ENCODE measurements around the gene COG7.

The COG7 gene

GRCh38 chr16:23397464-23397863, 55.5 kb downstream of the COG7 start:
- no peak for TF ChIP-seq EZH2 (optimal IDR thresholded peaks at IDR 0.05; ENCODE audit: low read depth, low read length)
- TF ChIP-seq EZH2phosphoT487 (IDR thresholded peaks at IDR 0.05; ENCODE audit: low read length), result no peak
- no peak for TF ChIP-seq CTCF (IDR thresholded peaks at IDR 0.05; ENCODE audit: low read length)
- no peak overlapping the region for H3K27ac ChIP-seq (ENCODE audit: low read length)
- H3K36me3 ChIP-seq (replicated peaks; ENCODE audit: insufficient read depth, low read length), result no peaks in the 10 kb centered on the region

DNA sequence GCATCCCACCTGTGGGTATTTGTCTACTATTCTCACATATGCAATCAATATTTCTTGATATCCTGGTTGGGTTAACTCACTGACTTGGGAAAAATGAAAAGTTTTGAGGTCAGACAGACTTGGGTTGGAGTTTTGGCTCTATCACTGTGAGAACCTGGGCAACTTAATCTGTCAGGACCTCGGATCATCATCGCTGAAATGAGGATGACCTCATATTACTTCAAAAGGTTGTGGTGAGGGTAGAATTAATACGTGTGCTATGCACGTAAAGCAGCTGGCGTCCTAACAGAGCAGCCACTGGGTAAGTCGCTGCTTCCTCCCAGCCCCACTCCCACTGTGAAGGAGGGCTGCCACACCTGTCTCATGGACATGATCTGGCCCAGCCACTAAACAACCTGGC, 57.3 kb downstream of the COG7 start:
- H3K9me2 ChIP-seq (replicated peaks; ENCODE audit: insufficient read depth, low read length), result no peaks in the 10 kb centered on the region
- no peak overlapping the region for H2AFZ ChIP-seq (ENCODE audit: low read length)
- no peak overlapping the region for H3K4me3 ChIP-seq (ENCODE audit: low read length)
- no peak overlapping the region for H3K4me2 ChIP-seq (ENCODE audit: low read depth, low read length)
- no peaks in the 10 kb centered on the region for H4K20me1 ChIP-seq (ENCODE audit: insufficient read depth, low read length)
- H3K9me3 ChIP-seq (replicated peaks; ENCODE audit: insufficient read depth, low read length), result no peaks in the 10 kb centered on the region
- no peak for DNase-seq
- H3K27me3 ChIP-seq (replicated peaks; ENCODE audit: insufficient read depth, low read length), result no peaks in the 10 kb centered on the region
- H3K9ac ChIP-seq (ENCODE audit: low read length), result no peak overlapping the region
- no peak for TF ChIP-seq EZH2 (optimal IDR thresholded peaks at IDR 0.05; ENCODE audit: low read depth, low read length)
- no peak for TF ChIP-seq CTCF (IDR thresholded peaks at IDR 0.05; ENCODE audit: low read length)
- TF ChIP-seq EZH2phosphoT487 (IDR thresholded peaks at IDR 0.05; ENCODE audit: low read length), result no peak
- peaks cover 12% of the 10 kb centered on the region; the same call in 1 of the 2 replicates for H3K4me1 ChIP-seq (ENCODE audit: low read length)
- no peak overlapping the region for H3K27ac ChIP-seq (ENCODE audit: low read length)
- H3F3A ChIP-seq (ENCODE audit: insufficient read depth, low read length), result no peaks in the 10 kb centered on the region
- no peaks in the 10 kb centered on the region for H3K36me3 ChIP-seq (replicated peaks; ENCODE audit: insufficient read depth, low read length)
- no peaks in the 10 kb centered on the region for H3K79me2 ChIP-seq (ENCODE audit: low read length)

More at GRCh38 chr16:23397464-23397863, 55.5 kb downstream of the COG7 start:
- Histone ChIP-seq H2AFZ (ENCODE audit: low read length) (no peak overlapping the region), H3K4me2 (ENCODE audit: low read depth, low read length) (no peak overlapping the region), H4K20me1 (ENCODE audit: insufficient read depth, low read length) (no peaks in the 10 kb centered on the region), H3K9me2 (replicated peaks; ENCODE audit: insufficient read depth, low read length) (no peaks in the 10 kb centered on the region), H3K4me1 (ENCODE audit: low read length) (peaks cover 27% of the 10 kb centered on the region), H3K4me3 (ENCODE audit: low read length) (no peak overlapping the region), H3K9ac (ENCODE audit: low read length) (no peak overlapping the region), H3K9me3 (replicated peaks; ENCODE audit: insufficient read depth, low read length) (no peaks in the 10 kb centered on the region), H3F3A (ENCODE audit: insufficient read depth, low read length) (0 out of 2 replicates have a peak, but pooled peaks cover 4% of the 10 kb centered on the region), H3K27me3 (replicated peaks; ENCODE audit: insufficient read depth, low read length) (no peaks in the 10 kb centered on the region), H3K79me2 (ENCODE audit: low read length) (no peaks in the 10 kb centered on the region)
- no peak for DNase-seq

DNA sequence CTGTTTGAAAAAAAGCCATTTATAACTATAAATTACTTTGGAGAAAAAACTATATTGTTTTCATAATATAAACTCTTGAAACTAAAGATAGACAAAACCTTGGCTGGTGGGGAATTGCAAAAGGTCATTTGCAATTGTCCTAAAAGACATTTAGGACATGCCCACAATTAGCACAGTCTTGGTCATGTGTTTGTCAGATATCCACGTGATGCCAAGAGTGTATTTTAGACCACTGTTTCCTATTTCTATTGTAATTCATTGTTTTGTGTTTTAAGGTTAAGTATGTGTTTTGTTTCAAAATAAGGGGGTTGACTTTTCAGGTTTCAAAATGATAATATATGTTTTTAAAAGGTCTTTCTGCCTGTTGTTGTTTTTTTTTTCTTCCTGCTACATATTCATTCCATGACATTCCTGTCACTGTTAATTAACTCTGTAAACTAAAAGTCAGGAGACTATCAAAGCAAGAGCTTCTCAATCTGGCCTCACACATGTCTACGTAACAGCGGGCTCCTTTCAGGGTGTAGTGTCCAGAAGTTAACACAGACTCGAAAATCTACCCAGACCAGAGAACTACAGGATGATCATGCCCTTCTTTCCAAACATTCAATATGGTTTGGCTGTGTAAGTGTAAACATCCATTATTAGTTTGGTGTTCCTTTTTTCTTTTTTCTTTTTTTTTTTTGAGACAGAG, 58.7 kb downstream of the COG7 start:
- DNase-seq, result no peak
- TF ChIP-seq CTCF (IDR thresholded peaks at IDR 0.05; ENCODE audit: low read length) (no peak), EZH2phosphoT487 (IDR thresholded peaks at IDR 0.05; ENCODE audit: low read length) (no peak), EZH2 (optimal IDR thresholded peaks at IDR 0.05; ENCODE audit: low read depth, low read length) (no peak)
- Histone ChIP-seq H3K27ac (ENCODE audit: low read length) (peak overlapping the region; percentile 19; the same call in 1 of the 2 replicates), H3K9ac (ENCODE audit: low read length) (no peak overlapping the region), H4K20me1 (ENCODE audit: insufficient read depth, low read length) (no peaks in the 10 kb centered on the region), H3K27me3 (replicated peaks; ENCODE audit: insufficient read depth, low read length) (no peaks in the 10 kb centered on the region), H2AFZ (ENCODE audit: low read length) (no peak overlapping the region), H3K4me3 (ENCODE audit: low read length) (no peak overlapping the region), H3K9me3 (replicated peaks; ENCODE audit: insufficient read depth, low read length) (no peaks in the 10 kb centered on the region), H3K4me1 (ENCODE audit: low read length) (peaks cover 4% of the 10 kb centered on the region; the same call in 1 of the 2 replicates), H3F3A (ENCODE audit: insufficient read depth, low read length) (no peaks in the 10 kb centered on the region), H3K4me2 (ENCODE audit: low read depth, low read length) (no peak overlapping the region), H3K9me2 (replicated peaks; ENCODE audit: insufficient read depth, low read length) (no peaks in the 10 kb centered on the region), H3K36me3 (replicated peaks; ENCODE audit: insufficient read depth, low read length) (no peaks in the 10 kb centered on the region), H3K79me2 (ENCODE audit: low read length) (no peaks in the 10 kb centered on the region)
